Activated CD4-positive, alpha-beta T cell treated with anti-CD3 and anti-CD28 coated beads, Interleukin-2, amount 50 U/mL, for 48 hours (primary cell): ENCODE results near the gene SIPA1L3.
A peak's percentile ranks its signal among the peaks of the same experiment; 100 is the strongest.
"Not testable (repeated sequence)": the region's sequence is repeated elsewhere in the genome, so short reads cannot be mapped to it uniquely, and the experiment has no call there.

Source experiments
- DNase-seq, 2 experiments: peaks; one replicate each; pipeline ENCODE4 v3.0.0-alpha.2; 2020

Gene SIPA1L3

DNA sequence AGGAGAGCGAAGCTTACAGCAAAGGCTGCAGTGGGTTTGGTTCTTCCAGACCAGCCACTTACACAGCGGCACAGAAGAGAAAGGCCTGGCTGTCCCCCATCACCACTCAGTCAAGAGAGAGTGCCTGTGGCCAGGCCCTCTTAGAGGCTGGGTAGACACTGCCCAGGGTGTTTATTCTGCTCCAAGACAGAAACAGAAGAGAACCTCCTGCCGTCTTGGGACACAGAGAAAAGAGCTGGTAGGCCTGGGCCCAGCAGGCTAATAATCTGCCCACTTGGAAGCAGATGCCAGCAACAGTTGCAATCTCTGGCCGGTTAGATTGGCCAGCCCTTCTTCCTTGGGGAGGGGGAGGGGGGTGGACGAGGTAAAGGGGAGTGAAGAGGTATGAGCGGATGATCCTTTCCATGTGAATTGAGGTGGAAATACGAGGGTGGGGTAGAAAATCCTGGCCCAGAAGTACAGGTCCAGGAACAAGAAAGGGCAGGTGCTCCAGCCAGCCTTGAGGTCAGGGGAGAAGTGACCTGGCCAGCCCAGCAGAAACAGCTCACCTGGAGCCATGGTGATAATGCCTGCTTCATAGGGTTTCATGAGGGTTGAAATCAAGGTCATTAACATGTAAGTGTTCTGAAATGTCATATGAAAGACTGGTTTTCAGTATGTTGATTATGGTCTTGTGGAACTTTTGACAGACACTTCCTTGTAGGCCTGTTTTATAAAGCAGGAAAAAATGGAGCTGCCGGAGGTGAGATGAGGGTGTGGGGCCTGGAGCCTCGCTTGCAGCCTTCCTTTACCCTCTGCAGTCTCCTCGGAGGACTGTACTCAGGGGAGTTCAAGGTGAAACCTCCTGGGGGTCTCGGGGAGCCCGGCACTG is 116.9 kb downstream of the SIPA1L3 start:
- no peak for DNase-seq

- no peak for DNase-seq
Measured at GRCh38 chr19:38024992-38025908, 118.2 kb downstream of the SIPA1L3 start.

DNA sequence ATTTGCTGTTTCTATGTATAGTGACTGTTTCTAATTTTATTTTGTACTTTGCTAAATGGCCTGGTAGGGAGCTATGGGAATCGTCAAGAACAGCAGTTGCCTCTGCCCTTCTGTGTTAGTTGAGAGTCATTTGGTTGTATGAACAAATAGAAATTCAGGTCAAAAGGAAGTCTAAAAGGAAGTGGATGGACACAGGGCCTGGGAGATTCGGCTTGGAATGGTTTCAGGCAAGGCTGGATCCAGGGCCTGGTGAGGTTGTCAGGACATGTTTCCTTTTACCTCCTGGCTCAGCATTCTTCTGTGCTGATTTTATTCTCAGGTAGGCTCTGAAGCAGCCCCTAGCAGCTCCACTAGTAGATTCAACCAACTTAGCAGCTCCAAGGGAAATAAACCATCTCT is 118.9 kb downstream of the SIPA1L3 start:
- DNase-seq, result no peak

- DNase-seq, result no peak
Measured at GRCh38 chr19:38028913-38029510, 122.0 kb downstream of the SIPA1L3 start.

DNA sequence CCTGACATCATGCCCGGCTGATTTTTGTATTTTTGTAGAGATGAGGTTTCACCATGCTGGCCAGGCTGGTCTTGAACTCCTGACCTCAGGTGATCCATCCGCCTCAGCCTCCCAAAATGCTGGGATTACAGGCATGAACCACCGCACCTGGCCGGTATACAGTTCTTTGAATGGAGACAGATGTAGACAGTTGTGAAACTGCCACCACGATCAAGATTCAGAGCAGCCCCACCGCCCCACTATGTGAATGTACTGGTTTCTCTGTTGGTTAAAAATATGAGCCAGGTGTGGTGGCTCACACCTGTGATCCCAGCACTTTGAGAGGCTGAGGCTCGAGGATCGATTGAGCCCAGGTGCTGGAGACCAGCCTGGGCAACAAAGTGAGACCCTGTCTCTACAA is 123.0 kb downstream of the SIPA1L3 start:
- not testable (repeated sequence) for DNase-seq

DNA sequence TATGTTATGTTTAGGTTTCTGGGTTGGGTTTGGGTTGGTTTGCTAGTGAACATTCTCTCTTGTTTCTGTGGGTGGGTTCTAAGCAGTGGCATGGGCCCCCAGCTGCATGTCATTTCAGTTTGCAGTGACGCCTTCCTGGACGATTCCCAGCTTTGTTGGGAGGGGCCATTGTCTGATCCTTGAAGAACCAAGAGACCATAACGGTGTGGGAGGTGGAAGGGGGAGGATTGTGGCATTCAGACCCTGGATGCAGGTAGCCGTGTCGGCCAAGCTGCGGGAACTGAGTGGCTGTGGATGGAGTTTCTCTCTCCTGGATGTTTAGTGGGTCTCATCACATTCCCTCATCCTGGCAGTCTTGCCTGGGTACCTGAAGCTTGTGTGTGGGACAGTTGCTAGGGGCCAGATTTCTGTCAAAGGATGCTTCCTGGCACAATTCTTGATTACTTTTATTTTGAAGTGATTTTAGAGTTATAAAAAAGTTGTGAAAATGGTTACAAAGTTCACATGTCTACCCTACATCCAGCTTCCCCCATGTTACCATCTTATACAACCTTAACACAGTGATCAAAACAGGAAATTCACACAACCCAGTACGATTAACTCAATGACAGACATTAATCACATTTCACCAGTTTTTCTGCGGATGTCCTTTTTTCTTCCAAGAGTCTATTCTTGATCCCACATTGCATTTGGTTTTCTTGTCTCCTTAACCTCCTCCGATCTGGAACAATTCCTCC is 123.8 kb downstream of the SIPA1L3 start:
- DNase-seq, result no peak

DNA sequence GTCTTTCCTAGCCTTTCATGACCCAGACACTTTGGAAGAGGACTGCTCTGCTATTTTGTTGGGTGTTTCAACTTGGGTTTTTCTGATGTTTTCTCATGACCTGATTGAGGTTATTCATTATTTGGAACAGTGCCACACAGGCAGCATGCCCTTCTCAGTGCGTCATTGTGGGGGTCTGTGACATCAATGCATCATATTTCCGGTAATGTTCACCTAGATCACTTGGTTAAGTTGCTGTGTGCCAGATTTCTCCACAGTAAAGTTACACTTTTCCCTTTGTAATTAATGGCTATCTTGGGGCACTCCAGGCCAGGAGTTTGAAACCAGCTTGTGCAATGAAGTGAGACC is 124.4 kb downstream of the SIPA1L3 start:
- no peak for DNase-seq

DNA sequence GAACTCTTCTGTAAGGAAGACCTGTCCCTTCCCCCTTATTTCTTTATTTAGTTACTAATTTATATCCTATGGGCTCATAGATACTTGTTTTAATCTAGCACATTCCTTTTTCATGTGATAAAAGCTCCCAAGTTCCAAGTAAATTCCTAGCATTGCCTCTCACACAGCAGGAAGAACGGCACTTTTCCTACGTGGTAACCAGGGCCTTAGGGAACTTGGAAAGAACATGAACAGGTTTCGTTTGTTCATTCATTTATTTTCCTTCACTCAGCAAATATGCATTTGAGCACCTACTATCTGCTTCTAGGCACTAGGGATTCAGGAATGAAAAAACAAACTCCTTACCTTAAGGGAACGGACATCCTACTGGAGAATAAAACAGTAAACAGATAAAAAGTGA is 125.1 kb downstream of the SIPA1L3 start:
- DNase-seq, result no peak

- DNase-seq, result no peak
Measured at GRCh38 chr19:38032951-38033350, 125.9 kb downstream of the SIPA1L3 start.

DNA sequence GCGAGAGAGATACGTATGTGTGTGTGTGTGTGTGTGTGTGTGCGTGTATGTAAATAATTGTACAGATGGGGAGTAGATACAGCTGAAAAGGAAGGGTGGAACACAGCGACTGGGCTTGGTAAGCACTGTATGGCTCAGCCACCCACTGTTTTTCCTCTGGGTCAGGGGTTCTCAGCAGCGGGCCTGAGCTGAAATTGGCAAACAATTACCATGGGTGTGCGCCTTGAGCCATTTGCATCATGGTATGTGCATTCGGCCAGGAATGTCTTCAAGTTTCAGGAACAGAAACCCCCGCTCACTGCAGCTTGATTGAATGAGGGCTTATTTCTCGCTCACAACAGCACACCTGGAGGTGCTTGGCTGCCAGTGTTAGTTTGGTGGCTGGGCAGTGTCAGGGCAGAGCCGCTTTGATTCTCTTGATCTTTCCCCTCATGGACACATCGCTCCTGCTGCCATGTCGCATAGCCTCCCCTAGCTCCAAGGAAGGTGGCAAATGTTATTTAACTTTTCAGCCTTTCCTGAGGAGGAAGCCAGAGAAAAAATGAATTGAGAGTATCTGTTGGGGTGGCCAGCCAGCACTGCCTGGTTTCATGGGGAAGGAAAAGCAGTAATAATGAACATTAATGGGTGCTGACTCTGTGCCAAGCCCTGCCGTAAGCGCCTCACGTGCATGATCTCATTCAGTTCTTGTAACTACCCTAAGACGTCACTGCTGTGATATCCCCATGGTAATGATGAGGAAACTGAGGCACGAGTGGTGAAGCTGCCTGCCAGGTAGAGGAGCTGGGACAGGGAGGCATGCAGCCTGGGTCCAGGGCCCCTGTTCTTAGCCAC is 126.9 kb downstream of the SIPA1L3 start:
- no peak for DNase-seq

- no peak for DNase-seq
Measured at GRCh38 chr19:38034492-38034860, 127.5 kb downstream of the SIPA1L3 start.

DNA sequence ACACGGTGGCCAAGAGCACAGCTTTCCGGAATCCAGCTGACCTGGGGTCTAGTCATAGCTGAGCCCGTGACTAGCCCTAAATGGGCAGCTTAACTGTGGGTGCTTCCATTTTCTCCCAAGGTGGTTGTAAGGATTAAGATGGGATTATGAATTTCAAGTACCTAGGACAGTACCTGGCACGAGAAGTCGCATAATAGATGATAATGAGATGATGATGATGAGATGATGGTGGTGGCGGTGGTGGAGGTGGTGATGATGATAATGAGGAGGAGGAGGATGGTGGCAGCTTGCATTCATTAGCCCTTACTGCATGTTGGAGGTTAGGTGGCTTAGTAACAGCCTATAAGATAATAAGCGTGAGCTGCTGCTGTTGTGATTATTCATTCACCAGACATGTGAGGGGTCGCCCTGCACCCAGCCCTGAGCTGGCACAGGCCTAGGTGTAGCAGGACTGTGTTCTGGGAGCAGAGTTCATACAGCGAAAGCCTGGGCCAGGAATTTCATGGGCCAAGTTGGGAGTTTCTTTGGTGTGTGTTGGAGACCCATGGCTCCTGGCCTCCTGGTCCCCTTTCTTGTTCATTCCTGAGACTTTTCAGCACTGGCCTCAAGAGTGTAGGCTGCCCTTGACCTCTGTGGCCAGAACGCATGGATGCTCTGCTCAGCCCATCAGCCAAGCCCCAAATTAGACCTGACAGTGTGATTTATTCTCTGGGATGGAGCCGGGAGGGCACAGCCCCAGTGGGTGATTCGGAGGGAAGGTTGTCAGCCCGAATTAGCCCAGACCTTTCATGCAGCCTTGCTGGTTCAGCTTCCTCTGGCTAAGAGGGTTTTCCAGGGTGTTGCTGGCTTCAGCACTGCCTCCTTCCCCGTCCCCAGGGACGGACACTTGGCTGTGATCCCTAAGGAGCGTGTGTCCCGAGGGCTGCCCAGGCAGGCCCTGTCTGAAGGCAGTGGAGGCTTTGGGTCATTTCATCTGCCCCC is 128.8 kb downstream of the SIPA1L3 start:
- DNase-seq, result no peak

DNA sequence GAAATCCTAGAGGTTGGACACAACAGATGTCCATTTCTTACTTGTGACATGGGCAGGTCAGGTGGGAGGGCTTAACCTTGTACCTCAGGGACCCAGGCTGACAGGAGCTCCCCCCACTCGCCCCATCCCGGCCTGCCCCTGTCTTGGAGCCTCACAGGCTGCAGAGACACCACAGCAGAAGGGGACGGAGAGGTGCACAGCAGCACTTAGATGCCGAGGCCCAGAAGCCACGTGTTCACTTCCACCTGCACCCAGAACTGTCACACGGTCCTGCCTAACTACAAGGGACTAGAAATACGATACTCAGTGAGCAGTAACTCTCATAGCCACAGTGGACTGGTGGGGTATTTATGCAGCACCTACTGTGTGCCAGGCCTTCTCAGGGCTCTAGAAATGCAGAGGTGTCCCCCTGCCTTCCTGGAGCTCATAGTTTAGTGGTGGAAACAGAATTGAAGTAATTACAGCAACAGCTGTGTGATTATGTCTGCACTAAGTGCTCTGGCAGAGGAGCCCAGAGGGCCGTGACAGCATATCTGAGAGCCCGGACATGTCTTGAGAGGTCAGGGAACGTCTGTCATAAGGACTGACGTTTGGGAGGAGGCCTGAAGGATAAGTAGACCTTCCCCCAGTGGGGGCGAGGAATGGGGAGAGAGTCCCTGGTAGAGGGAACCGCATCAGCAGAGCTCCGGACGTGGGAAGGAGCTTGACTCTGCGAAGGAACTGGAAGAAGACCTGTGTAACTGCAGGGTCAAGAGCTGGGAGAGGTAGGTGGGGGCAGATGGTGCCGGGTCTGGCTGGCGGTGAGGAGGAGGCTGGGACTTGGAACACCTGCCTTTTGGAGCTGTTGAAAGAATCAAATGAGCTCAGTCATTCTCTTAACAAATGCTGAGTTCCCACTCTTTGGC is 130.0 kb downstream of the SIPA1L3 start:
- DNase-seq, result no peak

- peak in 1 of 2 experiments; percentile 14 for DNase-seq
Measured at GRCh38 chr19:38039966-38040365, 133.0 kb downstream of the SIPA1L3 start.

- no peak for DNase-seq
Measured at GRCh38 chr19:38042132-38042531, 135.1 kb downstream of the SIPA1L3 start.

DNA sequence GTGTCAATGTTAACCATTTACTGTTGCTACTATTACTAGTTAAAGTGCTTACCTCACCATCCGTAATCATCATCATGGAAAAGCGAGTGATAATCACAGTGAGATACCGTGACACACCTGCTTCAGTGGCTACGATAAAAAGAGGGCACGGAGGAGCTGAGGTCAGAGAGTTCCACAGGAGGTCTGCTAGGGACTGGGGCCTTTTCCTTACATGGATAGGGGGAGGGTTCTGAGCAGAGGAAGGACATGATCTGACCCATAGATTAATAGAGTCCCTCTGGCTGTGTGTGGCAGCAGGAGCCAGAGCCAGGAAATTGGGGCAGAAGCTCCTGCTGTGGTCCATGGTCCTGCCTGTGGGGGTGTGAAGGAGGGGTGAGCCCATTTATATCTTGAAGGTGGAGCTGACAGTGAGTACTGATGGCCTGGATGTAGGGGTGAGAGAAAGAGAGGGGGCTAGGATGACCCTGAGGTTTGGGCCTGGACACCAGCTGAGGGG is 136.7 kb downstream of the SIPA1L3 start:
- no peak for DNase-seq

- DNase-seq, result no peak
Measured at GRCh38 chr19:38044267-38045111, 137.5 kb downstream of the SIPA1L3 start.

DNA sequence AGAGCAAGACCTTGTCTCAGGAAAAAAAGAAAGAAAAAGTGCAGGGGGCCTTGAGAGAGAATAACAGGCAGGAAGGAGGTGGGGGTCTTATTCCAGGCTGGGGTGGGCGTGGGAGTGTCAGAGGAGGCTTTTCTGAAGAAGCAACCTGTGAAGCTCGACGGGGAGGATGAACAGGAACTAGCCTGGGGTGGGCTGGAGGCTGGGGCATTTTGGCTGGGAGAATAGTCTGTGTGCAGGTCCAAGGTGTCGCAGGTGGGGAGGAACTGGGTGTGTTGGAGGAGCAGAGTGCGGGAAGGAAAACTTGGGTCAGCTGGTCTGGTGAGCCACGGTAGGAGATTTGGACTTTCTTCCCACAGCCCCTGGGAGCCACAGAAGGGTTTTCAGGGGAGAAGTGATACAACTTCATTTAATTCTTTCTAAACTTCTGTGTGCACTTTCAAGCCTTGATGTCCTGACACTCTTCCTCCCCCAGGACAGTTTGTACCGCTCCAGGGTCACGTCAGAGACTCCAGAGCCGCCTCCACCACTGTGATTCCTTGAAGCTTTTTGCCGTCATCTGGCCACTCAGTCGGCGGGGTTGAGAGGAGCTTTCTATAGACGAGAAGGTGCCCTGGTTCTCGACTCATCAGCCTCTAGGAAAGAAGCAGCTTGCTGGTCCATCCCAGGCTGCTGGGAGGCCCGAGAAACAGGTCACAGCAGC is 138.7 kb downstream of the SIPA1L3 start:
- DNase-seq, result peak in 1 of 2 experiments; percentile 6
